CD4-positive, alpha-beta T cell treated with Interleukin-17A for 1 hour (primary cell): ENCODE measurements around the gene RRP8.

ENCODE experiments used
- DNase-seq: peaks from one replicate; pipeline ENCODE4 v3.0.0-alpha.2; 2020

Gene RRP8

DNA sequence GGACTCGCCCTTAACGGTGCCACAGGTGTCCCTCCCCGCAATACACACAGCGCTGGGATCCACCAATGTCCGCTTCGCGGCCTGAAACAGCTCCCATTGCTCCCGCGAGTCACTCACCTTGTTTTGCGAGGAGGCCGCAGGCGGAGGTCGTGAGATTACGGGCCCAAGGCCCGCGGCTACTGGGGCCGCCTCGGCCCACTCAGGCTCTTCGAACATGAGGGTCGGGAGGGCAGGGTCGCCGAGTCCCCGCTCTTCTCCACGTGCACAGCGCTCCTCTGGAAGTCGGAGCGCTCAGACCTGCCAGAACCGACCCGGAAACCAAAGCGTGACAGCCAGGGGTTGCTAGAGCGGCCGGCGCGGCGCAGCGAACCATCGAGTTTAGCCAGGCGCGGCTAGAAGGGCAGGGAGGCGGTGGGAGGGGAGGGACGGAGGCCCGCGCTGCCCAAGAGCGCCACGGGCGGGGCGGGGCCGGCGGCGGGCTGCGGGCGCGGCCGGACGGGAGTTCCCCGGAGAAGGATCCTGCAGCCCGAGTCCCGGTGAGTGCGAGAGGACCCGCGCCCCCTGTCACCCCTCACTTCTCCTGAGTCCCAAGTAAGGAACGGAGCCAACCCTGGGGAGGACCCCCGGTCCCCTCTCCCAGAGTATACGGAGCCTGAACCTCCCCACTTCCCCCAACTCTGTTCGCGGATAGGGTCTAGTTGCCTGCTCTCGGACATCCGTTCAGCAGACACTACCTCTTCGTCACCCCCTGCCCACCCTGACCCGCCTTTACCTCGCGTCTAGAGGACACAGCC is at the start of gene RRP8, which contains the start of gene ILK:
Gene RRP8 (minus strand): TSS at position 330 of the 794 bp plus-strand sequence. CDS start 114 bp downstream, at position 216.
Gene ILK (plus strand): TSS at position 488 of the 794 bp plus-strand sequence. CDS start 498 bp downstream, outside the sequence.
- DNase-seq, result peak; percentile 94

DNA sequence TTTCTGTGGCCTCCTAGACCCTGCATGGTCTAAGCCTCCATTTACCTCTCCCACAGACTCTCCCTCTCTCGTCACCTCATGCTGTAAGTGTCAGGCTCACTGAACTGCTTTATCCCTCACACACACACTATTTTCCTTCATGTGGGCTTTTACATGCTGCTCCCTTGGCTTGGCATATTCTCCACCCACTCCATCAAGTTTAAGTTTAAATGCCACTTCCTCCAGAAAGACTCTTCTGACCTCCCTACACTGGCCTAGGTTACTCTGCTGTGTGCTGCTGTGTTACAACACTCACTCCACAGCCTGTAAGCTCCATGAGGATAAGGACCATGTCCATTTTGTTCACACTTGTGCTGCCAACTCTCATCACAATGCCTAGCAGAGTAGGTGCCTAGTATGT is 49.7 kb upstream of the RRP8 start:
- DNase-seq, result no peak

DNA sequence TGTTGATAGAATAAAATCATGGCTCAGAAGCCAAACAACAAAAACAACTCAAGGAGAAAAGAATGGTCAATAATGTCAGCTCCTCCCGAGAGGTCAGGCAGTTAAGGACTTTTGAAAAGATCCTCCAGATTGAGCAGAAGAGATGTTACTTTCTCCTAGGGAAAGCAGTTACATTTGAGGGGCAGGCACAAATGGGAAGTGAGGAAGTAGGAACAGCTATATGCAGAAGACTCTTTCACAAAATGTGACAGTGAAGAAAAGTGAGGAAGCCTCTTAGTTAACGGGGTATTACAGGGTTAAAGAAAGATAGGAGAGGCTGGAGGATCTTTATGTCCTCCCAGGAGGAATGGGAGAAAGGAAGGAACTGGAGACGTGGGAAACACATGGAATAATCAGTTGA is 48.8 kb upstream of the RRP8 start:
- DNase-seq, result no peak

DNA sequence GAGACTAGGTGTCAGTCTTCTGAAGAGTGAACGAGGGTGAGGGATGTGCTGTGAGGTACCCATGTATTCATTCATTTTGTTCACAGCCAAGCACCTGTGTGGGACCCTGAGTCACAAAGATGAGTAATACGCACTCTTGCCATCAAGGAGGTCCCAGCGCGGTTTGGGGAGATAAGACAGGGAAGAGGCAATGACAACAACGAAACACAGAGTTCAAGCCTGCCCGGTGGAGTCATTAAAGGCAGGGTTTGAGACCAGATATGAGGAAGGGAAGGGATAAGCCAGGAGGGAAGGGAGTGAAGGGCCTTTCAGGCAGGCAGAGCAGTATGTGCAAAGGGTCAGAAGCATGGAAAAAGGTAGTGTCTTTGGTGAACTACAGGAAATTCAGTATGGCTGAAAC is 47.6 kb upstream of the RRP8 start:
- DNase-seq, result no peak

DNA sequence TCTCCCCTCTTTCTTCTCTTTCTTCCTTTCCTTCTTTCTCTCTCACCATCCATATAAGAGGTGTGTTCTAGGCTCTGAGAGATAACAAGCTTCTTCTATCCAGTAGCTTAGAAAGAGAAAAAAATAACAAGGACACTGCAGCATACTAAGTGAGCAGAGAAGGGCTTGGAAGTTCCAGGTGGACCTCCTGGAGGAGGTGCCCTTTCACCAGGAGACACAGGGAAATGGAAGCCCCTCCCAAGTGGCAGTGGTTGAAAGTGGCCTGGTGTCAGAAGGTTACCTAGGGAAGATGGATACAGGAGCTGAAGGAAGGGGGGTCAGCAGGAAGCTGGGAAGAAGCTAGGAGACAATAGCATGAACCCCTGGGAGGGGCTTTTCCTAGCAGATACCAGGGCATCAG is 46.7 kb upstream of the RRP8 start:
- no peak for DNase-seq

DNA sequence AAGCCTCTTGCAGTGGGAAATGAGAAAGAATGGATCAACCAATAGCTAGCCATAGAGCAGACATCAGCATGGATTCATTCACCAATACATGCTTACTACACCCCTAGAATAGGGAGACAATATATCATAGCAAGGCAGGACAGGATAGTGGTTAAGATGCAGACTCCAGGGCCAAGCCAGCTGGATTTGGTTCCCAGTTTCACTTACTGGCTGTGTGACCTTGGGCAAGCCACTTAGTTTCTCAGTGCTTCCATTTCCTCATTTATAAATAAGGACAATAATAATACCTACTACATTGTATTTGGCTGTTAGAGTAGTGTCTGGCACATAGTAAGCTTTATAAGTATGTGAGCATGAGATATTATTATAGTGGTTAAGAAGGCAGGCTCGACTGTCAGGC is 45.1 kb upstream of the RRP8 start:
- DNase-seq, result no peak

DNA sequence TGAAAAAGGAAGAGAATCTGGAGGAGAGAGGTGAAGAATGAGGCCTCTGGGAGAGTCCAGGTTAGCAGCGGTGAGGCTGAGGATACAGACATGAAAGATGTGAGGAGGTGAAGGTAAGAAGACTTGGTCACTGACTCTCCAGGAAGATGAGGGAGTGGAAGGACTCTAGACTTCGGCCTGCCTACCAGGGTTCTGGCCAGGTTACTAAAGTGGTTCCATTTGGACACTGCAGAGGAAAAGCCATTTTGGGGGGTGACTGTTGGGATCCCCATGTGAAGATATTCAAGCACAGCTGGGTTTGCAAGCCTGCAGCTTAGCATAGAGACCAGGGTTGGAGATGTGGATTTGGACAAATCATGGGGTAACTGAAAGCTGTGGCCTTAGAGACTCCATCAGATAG is 44.4 kb upstream of the RRP8 start:
- no peak for DNase-seq

DNA sequence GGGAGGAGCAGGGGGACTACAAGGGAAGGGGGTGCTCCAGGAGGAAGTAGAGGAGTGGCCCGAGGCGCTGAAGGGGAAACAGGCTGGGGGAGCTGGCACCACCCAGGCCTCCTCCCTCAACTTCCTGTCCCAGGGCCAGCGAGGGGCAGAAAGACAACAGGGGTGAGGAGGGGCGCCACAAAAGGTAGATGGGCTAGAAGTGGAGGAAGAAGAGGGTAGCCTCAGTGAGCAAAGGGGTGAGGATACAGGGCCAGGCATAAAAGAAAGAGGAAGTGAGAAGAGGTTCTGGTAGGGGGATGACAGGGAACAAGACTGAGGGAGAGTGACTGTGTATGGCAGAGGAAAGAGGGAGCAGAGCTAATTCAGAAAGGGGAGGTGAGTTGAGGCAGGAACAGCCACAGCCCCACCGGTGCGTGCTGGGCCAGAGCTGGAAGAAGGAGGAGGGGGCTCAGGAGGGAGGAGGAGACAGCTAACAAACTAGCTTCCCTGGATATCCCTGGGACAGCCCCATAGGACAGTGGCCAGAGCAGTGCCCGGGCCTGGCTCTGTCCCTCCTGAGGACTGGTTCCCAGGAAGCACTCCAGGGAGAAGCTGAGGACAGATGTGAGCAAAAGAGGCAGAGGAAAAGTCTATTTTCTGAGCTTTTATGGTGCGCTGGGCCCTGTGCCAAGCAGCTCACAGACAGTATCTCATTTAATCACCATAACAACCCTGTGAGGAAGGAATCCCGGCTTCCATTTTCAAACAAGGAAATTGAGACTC is 43.7 kb upstream of the RRP8 start:
- DNase-seq, result peak; percentile 38

DNA sequence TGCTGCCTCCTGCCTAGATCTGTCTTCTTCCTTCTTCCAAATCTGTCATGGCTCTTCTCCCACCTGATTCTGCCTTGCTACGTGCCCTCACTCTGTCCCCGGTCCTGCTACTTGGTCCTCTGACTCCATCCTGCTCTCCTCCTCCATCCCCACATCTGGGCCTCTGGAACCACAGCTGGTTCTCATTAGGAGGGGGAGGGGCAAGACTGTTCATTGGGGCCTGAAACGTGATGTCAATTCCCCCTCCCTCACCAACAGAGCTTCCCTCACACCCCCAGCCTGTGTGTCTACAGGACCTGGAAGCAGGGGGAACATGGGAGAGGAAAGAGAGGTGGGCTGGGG is 43.1 kb upstream of the RRP8 start:
- no peak for DNase-seq

DNA sequence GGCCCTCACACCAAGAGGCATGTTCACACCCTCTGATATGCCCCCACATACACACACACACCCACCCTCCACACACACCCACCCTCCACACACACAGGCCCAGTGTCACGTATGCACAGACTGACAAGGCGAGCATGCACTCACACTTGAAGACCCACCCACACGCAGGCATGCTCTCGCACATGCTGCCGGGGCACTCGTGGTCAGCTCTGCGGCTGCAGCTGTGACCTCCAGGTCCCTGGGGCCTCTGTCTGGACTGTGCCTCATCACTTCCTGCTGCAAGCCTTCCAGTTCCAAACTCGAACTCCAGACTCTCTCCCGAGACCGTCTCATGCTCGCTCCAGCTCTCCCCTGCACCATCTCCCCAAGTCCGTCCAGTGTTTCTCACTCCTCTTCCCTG is 42.7 kb upstream of the RRP8 start:
- DNase-seq, result no peak

DNA sequence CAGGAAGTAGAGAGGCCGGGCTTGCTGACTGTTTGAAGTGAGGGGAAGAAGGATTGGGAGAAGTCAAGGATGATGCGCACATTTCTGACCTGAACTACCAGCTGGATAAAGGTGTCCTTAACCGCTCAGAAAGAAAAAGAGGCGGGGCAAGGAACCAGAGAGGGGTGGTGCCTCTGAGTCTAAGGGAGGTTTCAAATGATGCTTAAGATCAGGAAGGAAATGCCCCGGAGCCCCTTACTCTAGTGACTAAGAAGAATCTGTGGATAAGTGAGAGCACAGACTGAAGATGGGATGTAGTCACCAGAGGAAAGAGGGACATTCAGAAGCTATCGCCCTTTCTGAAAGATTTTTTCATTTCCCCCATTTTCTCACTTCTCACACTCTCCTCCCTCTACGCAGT is 39.5 kb upstream of the RRP8 start:
- DNase-seq, result no peak

DNA sequence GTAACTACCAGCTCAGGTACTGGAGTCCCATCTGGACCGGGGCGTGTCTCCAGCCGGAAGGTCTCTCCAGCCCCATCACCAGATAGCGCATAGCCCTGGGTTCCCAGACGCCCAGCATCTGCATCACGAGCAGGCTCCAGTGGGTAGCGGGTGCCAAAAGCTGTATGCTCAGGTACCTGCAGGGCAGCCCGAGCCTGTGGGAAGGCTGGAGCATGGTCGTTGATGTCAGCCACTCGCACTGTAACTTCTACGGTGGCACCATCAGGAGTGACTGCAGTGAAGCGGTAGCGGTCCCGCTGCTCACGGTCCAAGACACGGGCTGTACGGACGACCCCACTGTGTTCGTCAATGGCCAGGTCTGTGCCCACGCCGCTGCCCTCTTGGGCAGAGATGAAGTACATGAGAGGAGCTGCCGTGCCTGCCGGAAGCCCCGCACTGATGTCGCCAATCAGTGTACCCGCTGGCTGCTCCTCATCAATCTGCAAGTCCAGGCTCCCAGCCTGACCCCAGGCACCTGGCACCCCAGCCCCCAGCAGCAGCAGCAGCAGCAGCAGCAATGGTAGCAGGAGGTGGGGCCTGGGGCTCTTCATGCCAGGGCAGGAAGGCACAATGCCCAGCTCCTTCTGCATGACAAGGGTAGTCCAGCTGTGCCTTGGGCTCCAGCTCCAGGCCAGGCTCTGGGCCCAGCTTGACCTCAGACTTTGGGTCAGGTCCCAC is 37.7 kb upstream of the RRP8 start:
- no peak for DNase-seq

DNA sequence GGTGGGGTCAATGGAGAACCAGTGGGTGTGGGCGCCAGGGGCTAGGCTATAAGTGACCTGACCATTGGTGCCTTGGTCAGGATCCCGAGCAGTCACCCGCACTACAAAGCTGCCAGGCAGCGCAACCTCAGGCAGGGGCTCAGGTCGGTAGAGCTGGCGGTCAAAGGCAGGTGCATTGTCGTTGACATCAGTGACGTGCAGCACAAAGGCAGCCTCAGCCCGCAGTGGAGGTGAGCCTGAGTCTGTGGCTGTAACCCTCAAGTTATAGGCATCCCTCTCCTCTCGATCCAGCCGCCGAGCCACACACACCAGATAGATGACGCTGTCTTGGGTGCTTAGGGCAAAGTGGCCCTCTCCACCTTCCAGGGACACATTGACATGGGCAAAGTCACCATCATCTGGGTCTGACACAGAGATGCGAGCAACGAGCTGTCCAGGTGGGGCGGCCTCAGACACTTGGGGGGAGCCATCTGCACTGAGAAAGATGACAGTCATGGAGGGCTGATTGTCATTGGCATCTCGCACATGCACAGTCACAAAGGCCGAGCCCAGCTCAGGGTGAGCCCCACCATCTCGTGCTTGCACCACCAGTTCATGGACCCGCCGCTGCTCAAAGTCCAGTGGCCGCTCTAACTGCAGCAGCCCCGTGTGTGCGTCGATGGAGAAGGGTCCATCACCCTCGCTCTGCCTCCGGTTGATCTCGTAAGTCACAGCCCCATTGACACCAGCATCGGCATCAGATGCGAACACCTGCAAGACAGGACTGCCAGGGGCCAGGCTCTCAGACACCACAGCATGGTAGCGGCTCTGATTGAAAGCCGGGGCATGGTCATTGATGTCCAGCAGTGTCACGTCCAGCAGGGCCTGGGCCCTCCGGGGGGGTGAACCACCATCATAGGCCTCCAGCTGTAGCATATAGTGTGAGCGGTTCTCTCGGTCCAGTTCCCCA is 36.9 kb upstream of the RRP8 start:
- DNase-seq, result no peak

DNA sequence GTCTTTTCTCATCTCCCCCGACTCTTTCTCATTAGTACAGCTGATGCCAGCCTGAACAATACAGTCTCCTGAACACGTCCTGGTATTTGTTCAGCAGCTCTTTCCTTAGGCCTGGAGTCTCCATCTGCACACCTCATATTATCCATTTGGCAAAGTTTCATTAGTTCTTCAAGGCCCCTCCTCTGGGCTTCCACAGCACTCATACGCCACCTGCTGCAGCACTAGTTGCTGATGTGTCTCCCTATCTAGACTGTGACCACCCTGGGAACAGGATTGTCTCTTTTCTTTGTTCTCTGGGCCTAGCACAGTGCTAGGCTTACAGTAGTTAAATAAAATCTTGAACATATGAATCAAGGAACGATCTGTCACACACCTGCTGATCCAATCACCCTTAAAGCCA is 35.0 kb upstream of the RRP8 start:
- no peak for DNase-seq

DNA sequence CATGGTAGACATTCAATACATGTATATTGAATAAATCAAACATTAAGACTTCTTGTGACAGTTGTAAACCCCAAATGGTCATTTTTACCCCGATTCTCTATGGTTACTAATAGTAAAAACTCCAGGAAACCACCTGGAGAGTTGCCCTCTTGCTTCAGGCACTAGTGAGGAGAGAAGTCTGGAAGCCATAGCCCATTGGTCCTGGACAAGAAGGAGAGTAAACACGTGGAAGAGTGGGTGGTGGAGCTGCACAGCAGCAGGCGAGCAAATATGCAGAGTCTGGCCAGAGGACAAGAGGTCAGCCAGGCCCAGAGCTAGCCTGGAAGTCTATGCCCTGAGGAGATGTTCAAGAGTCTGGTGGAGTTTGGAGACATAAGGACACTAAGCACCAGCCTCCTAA is 34.5 kb upstream of the RRP8 start:
- DNase-seq, result no peak

DNA sequence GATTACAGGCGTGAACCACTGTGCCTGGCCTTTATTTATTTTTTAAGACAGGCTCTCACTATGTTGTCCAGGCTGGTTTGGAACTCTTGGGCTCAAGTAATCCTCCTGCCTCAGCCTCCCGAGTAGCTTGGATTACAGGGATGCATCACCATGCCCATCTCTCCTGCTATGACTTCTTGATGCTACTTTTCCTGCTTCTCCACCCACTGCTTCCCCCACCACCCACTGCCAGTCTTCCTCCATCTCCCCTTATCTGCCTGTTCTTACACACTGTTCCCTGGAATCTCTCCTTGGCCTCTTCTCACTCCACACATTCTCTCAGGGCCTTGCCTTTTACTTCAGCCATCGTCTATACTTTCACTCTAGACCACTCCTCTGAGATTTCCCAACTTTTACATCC is 33.1 kb upstream of the RRP8 start:
- DNase-seq, result no peak

DNA sequence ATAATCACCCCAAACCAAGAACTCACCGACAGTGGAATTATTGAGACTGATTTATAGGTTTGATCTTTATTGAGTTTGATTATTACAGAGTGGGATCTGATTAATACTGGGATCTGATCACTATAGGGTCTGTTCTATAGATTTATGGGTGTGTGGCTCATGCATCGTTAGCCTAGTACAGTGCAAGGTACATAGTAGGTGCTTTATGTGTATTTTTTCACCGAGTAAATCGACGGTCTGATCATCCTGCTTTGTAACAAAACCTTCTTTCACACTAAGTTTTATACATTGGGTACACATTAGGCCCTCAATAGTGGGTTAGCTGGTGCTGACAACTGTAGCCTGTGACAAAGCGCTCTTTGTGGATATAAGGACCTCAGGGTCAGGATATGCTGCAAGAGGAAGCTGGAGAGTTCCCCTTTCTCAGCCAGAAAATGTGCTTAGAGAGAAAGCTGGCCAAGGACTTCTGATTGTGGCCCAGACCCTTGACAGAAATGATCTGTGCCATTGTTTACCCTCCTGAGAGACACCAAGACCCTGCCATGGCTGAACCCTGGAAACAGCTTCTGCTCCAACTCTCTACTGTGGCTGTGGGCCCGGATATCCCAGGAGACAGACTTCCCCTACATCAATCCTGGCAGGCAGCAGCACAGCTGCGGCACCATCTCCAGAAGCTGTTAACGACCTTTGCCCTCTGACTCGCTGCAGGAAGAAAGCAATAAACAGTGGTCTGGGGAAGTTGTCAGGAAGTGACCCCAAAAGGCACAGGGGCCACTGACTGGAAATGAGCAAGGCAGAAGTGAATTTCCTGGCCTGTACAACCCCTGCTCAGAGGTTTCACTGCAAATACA is 31.9 kb upstream of the RRP8 start:
- no peak for DNase-seq

DNA sequence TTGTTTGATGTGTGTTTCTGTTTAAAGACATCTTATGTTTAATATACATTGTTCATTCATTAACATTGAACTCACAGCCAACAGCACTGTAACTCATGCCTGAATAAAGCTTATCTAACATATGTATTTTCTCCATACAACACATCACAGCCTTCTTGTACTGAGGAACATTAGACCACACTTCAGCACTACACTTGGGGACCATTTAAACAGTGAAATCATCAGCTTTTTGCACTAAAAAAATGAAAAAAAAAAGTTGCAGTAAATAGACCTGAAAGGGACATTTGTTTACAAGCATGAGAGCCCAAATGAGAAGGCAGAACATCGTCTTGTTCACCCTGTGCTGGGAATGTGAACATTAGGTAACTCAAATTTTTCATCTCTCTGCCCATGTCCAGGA is 31.1 kb upstream of the RRP8 start:
- DNase-seq, result no peak

DNA sequence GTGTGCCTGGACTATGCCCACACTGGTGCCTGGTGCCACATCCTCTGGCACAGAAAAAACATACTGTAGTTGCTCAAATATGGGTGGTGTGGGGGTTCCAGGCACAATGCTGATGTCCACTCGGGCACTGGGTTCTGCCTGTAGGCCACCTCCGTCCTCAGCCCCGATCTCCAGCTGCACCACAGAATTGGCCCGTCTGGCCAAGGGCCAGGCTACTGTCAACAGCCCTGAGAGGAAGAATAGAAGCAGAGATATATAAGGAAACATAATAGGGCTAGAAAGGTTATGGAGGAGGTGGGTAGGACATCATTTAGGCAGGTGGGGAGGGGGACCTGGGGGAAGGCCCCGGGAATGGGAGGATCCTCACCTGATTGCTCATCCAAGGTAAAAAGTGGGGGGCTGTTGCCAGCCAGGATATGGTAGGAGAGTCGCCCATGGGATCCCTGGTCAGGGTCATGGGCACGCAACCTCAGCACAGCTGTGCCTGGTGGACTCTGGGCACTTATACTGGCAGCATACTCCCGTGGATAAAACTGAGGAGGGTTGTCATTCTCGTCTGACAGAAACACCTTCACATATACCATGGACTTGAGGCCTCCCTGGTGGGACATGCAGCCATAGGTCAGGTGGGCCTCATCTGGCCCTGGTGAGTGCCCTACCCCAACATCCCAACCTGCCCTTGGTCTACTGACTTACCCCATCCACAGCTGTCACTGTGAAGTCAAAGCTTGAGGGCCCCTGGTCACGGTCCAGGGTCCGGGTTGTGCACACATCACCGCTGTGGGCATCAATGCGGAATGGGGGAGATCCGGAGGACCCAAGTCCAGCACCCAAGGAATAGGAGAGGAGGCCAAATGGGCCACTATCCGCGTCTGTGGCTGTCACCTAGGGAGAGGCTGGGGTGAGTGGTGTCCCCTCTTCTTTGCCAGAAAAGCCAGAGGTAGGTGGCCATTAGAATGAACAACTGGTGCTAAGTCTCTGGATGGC is 30.3 kb upstream of the RRP8 start:
- no peak for DNase-seq
